DLD1 (cell line): ENCODE data around the gene STX3.
"Not testable (repeated sequence)": the region's sequence is repeated elsewhere in the genome, so short reads cannot be mapped to it uniquely, and the experiment has no call there.

Source experiments
- in situ Hi-C: cut with HindIII; loops from 2 replicates; pipeline ENCODE4 v1.10.0; 2017; ENCODE audit warnings: low sequenced_read_pairs

Gene STX3

DNA sequence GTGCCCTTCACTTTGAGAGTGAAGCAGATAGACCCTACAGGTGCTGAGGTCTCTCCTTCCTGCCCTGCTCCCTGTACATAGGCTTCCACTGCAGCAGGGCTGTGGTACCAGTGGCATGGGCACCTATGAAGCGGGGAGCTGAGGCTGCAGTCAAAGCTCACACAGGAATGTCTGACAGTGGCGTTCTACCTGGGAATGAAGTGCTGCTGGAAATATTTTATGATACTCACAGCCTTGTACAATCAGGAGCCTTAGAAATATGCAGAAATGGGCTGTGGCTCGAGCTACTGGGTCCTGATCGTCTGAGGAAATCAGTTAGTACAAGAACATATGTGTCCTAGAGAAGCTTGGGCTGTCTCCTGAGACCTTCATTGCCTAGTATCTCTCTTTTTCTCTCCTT, 30.6 kb downstream of the STX3 start:
- in situ Hi-C loops: no loop called here

- in situ Hi-C loops: no loop called here
Measured at GRCh38 chr11:59787255-59787588, 32.0 kb downstream of the STX3 start.

DNA sequence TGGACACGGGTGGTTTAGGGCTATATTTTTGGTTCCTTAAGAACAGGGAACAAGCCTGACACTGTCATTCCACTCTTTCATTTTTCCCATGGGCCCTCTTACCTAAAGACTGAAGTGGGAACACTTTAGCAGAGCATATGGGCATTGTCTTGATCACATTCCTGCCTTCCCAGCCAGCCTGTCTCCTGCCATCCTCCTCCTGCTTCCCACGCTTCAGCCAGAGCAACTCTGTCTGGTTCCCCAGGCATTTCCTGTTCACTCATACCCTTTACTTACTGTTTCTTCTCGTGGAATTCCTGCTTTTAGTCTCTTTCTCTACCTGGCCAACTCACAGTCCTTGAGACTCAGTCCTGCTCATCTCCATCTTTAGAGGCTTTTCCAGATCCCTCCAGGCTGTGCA, 32.6 kb downstream of the STX3 start:
- in situ Hi-C loops: no loop called here

DNA sequence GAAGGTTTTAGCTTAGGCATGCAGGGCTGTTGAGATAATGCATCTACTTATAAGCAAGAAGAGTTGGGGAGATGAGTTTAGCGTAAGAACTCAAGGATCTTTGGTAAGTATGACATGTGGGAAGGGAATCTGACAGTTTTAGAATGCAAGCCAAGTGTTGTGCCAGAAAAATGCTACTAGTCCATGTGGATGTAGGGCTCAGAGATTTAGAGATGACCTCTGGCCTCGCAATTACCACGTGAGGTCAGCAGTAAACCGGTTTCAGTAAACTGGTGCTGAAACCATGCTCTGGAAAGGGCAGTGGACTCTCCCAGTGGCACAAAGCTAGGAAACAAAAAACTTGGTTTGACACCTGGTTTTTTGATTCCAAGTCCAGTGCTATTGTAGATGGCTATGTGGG, 36.5 kb downstream of the STX3 start:
- in situ Hi-C loops: no loop called here

DNA sequence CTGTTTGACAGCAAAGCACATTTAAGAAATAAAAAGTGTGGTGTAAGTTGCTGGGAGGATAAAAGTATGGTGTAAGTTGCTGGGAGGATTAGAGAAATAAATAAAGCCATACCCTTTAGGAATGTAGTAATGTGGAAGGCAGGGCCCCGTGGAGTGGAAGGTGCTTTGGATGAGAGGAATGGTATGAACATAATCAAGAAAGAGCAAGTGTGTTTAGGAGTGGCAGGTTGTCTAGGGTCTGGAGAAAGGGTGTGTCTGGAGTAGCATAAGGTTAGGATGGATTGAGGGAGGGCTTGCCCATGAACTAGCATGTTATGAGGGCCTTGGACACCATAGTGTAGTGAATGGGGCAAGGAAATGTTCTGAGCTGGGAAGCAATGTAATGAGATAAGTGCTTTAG, 37.3 kb downstream of the STX3 start:
- in situ Hi-C loops: no loop called here

DNA sequence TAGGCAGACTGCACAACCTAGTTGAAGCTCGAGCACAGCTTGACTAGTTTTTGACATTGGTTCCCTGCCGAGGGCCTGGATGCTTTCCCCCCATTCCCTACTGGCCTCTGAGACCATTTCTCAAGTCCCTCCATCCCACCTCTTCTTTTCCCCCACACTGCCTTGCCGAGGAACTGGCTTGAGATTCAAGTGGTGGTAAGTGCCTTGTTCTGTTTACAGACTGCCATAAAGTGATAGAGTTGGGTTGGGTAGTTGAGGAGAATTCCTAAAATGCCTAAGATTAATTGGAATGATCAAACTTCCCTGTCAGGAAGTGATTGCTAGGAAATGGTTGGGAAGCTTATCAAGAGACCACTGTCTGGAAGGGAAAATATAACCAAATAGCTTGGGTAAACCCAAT, 39.2 kb downstream of the STX3 start:
- in situ Hi-C loops: no loop called here

GRCh38 chr11:59800390-59801025, 45.3 kb downstream of the STX3 start:
- in situ Hi-C loops: no loop called here

DNA sequence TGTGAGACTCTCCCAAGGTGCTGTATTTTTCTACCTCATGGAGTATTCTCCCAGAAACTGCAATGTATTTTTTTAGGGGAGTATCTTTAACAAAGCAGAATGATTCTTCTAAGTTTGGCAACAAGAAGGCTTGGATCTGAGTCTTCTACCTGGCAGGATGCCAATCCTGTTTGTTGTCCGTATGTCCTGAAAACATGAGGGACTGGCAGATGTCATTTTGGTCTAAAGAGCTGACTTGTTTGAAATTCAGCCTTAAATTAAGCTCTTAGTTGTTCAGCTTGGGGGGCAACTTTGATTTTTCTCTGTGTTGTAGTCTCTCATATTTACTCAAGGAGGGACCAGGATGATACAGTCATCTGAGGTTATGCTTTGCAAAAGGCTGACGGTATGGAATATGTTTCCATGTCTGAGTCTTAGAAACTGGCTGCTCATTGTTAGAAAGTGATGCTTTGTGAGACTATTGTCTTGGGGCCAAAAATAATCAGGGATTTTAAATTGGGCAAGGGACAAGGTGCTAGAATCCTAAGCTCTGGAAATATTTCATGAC, 46.1 kb downstream of the STX3 start:
- in situ Hi-C loops: no loop called here

- in situ Hi-C loops: no loop called here
Measured at GRCh38 chr11:59801981-59802638, 46.9 kb downstream of the STX3 start.

GRCh38 chr11:59802639-59803176, 47.5 kb downstream of the STX3 start:
- in situ Hi-C loops: no loop called here

DNA sequence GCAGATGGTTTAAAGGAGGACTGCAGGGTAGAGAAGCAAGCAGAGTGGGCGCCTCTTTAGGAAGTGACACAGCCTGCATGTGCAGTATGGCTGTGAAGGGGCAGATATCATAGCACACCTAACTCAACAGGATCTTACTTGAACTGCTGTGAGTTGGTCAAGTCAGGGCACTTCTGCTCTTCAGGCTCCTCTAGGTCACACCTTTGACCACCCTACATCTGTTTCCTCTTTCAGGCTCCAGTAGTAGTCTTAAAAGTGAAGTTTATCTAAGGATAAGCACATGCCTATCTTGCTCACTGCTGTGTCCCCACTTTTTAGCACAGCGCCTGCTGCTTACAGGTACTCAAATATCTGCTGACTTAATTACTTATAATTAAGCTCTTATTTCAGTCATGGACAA, 48.9 kb downstream of the STX3 start:
- in situ Hi-C loops: no loop called here

DNA sequence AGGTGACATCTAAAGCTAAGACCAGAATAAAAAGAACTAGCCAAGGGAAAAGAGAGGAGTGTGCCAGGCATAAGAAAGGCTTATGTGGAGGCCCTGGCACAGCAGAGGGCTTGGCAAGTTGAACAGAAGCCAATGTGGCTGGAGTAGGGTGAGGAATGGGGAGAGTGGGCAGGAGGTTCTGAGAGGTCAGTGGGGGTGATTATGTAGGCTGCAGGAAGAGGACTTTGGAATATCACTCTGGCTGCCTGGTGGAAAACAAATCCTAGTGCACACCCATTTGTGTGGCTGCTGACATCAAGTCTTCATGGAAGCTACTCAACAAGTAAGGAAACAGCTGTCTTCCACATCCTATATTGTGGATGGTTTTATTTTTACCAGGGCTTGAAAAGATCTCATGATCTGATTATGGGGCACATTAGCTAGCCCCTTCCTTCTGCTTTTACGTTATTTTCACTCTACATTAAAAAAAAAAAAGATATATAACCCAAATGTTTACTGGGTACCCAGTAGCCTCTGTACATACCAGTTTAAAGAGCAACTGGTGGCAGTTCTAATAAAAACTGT, 52.0 kb downstream of the STX3 start:
- in situ Hi-C loops: no loop called here

- in situ Hi-C loops: no loop called here
Measured at GRCh38 chr11:59810189-59810910, 55.2 kb downstream of the STX3 start, which contains the start of gene MRPL16. Gene MRPL16, minus strand, starts transcription at chr11:59810778. Its CDS starts 120 bp downstream, at chr11:59810658.

DNA sequence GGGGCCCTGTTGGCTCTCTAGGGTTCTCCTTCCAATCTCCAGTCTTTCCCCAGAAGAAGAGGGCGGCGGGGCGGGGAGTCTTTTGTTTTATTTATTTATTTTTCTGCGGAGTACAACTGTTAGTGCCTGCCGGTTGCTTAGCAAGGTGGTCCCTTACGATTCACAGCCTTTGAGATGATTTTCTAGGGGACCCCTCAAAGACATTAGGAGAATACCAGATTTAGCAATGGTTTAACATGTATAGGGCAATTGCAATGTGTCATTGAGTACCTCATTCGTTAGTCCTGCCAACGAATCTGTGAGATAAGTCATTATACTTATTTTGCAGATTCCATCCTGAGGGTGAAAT, 55.7 kb downstream of the STX3 start:
- in situ Hi-C loops: no loop called here

DNA sequence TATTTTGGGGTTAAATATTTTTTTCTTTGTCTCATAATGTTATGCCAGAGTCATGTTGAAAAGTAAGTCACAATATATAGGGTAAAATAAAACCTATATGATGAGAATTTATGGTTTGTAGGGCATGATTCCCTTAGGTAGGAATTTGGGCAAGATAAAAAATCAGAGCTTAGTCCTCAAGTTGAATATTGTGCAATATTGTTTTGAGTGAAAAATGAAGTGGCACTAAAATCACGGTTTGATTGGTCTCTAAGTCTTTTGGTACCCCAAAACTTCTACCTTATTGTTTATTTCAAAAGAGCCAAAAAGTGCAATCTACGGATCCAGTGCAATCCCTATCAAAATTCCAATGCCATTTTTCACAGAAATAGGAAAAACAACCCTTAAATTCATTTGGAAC, 57.0 kb downstream of the STX3 start:
- in situ Hi-C loops: no loop called here

DNA sequence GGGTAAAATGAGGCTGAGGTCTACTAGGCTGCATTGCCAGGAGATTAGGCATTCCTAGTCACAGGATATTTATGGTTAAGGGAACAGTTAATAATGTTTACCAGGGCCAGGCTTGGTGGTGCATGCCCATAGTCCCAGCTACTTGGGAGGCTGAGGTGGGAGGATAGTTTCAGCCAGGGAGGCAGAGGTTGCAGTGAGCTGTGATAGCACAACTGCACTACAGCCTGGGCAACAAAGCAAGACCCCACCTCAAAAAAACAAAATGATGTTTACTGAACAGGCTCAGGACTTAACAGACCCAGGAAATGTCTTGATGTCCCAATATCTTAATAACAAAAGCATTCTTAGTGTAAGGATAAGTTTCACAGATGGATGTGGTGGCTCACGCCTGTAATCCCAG, 58.2 kb downstream of the STX3 start:
- in situ Hi-C loops: no loop called here

DNA sequence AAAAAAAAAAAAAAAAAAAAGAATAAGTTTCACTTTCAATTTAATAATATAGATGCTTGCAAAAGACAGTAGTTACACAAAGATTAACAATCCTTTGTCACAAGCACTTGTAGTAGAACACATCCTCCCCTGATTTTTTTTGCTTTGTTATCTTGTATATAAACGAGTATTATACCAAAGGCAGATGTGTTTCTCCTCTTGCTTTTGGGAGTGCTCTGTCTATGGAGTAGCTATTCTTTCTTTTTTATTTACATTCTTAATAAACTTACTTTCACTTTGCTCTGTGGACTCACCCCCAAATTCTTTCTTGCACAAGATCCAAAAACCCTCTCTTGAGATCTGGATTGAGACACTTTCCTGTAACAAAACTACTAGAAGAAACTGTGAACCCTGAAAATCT, 58.8 kb downstream of the STX3 start:
- in situ Hi-C loops: no loop called here

GRCh38 chr11:59815754-59816153, 60.6 kb downstream of the STX3 start:
- in situ Hi-C loops: no loop called here

GRCh38 chr11:59816434-59816833, 61.3 kb downstream of the STX3 start:
- in situ Hi-C loops: not testable (repeated sequence)

DNA sequence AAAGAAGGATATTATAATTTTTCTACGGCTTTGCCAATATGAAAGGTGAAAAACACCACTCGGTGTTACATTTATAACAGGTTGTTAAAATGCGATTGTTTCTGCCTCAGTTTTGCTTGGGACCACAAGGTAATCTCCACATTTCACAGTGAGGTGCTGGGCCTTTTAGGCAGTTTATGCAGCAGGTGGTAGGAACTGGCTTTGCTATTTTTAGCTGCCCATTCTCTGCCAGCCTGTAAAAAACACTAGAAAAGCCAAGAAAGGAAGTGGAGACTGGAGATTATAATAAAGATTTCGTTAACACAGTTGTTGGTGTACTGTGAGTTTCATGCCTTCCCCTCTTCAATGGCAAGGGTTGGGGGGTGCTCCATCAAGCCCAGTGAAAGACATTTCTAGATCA, 63.4 kb downstream of the STX3 start:
- in situ Hi-C loops: no loop called here

GRCh38 chr11:59822989-59823566, 67.9 kb downstream of the STX3 start:
- in situ Hi-C loops: no loop called here
